Measurements from ENCODE around the gene SDR42E1.
"Not testable (repeated sequence)": the region's sequence is repeated elsewhere in the genome, so short reads cannot be mapped to it uniquely, and the experiment has no call there.

SDR42E1 gene

DNA sequence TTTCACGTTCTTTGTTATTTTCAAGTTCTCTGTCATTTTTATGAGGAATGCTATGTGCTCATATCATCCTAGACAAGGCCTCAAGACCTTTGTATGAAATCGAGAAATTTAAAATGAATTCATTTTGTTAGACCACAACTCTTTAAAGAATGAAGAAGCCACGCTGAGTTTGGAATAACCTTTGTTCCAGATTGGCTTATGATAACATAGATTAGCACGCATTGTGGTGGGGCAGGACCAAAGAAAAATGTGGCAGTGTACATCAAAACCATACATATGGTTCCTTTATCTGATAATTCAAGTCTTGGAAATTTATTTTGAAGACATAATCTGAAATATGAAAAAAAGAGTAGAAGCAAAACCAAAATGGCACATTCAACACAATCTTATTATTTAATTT, 26.0 kb upstream of the SDR42E1 start:
- no peak for DNase-seq (ENCODE audit: low spot score)

DNA sequence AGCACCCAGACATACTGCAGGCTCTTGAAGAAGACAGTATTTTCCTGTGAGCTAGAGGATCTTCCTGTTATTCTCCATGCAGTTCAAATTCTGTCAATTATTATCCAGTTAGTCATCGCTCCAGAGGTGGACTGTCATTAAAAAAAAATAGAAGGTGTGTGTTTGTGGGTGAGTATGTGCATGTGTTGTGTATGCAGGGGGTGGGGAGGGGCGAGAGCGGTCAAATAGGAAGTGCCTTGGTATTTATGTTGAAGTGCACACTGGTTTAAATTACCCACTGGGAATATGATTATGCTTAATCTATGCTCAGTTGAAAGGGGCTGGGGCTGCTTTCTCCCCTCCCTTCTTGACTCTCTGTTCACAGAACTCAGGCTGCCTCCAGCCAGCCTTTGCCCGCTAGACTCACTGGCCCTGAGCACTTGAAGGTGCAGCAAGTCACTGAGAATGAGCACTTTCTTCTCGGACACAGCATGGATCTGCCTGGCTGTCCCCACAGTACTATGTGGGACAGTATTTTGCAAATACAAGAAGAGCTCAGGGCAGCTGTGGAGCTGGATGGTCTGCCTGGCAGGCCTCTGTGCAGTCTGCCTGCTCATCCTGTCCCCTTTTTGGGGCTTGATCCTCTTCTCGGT, 23.8 kb upstream of the SDR42E1 start, which contains the start of gene HSD17B2:
TSS of gene HSD17B2 (plus strand) at position 273 of the 632 bp plus-strand sequence. CDS start at position 445, 172 bp downstream.
- DNase-seq (ENCODE audit: low spot score), result no peak

DNA sequence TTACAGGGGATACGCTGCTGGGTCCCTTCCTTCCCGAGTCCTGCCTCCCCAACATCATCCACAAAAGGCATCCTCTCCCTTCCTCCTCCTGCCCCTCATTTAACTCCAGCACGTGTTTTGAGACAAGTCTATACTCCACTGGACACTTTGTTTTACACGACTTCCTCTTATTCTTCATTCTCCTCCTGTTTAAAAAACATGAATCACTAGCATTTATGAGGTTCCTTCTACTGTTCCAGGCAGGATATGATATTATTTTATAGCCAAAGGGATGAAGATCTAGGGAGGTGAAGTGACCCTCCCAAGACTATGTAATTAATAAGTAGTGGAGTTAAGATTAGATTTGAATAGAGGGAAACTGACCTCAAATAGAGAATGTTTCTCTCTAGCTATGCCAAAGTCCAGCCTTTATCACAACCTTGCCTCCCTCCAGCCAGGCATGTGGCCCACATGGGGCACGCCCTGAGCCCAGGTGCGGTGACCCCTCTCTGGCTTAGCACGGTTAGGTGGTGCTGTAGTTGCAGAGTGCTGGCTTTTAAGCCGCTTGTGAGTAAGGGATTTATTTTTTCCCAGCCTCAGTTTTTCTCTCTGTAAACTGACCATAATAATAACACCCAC, 22.5 kb upstream of the SDR42E1 start:
- no peak for DNase-seq (ENCODE audit: low spot score)

DNA sequence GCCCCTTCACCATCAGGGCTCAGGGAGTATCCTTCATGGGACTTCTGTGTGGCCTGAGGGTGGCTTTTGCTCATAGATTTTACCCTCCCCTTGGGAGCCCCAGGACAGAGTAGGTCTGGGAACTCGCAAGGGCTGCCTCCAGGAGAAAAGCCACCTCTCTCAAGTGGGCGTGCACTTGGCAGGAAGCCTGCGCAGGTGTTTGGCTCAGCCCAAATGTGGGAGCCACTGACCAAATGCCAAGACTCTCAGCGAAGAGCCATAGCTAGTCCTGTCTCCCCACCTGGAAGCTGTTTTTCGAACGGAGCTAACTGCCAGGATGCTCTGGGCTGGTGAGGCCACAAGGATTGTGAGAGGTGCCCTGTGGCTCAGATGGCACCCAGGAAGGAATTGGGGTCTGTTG, 21.7 kb upstream of the SDR42E1 start:
- DNase-seq (ENCODE audit: low spot score), result no peak

DNA sequence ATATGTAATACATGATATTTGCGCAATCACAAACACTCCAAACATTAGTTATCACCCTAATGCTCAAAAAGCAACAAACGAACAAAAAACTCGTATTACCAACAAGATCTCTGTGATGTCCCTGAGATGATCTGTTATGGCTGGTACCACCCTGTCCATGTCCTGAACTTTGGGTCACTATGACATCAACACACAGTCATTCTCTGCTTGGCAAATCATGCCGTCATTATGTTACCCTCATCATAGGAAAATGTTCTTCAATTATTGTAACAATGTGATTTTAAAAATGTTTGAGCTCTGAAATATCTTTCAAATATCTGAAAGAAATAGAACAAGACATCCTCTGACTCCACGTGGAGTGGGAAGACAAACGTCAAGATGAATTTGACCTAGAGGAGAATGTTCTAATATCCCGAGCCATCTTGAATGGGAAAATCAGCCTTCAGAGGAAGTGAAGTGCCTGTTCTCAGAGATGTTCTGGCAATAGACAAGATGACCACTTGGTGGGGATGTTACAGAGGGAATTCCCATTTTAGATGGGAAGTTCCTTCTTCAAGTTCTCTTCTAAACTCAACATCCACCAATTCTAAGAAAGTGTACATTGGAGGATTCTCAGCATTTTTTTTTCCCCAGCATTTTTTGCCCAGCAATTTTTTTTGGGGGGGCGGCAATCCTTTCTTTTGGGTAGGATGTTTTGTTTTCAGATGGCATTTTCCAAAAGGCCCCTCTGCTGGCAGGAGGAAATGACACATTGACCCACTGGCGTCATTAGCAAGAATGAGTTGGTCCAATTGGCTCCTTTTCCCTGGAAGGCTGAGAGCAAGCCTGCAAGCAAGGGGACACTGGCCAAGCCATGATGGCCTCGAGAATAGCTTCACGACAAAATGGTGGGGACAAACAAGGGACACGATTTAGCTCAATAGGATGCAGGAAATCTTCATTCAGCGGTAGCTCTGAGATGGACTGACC, 20.1 kb upstream of the SDR42E1 start:
- no peak for DNase-seq (ENCODE audit: low spot score)

DNA sequence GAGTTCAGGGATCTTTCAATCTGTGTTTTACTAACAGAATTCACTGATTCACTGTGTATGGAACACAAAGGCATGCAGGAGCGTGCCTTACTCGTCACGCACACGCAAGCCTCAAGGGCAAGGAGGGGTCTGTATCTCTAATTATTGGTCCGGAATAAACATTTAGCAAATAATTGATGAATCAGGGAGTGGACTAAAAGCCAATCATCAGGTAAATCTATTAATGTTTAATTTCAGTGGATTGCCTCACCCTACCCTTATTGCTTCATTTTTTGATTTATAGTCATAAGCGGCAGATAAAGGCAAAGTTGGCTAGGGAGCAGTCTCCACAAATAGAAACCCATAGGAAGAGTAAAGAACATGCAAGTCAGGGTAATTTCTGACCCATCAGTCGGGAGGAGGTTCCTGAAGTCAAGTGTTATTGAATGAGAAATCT, 16.4 kb upstream of the SDR42E1 start:
- no peak for DNase-seq (ENCODE audit: low spot score)

DNA sequence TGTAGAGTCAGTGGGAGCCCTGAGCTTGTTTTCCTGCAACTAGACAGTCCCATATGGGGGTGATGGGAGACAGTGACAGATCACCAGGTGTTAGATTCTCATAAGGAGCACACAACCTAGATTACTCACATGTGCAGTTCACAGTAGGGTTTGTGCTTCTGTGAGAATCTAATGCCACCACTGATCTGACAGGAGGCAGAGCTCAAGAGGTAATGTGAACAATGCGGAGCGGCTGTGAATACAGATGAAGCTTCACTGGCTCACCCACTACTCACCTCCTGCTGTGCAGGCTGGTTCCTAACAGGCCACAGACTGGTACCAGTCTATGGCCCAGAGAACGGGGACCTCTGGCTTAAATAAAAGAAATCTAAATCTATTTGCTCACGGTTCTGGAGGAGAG, 13.6 kb upstream of the SDR42E1 start:
- DNase-seq (ENCODE audit: low spot score), result no peak

DNA sequence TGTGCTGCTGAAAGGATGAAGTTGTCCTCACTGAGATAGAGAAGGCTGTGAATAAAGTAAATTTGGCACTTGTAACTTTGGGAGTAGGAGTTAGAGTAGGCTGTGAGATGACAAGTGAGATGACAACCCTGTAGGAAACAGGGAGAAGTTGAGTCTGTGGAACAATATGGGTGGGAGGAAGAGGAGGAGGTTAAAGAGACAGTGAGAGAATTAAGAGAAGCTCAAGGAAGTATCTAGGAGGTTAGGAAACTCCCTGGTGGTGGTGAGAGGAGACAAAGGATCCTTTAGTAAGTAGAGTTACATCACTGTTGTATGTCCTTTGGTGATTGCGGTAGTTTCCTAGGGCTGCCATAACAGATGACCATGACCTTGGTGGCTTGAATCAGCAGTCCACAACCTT, 13.0 kb upstream of the SDR42E1 start:
- no peak for DNase-seq (ENCODE audit: low spot score)

DNA sequence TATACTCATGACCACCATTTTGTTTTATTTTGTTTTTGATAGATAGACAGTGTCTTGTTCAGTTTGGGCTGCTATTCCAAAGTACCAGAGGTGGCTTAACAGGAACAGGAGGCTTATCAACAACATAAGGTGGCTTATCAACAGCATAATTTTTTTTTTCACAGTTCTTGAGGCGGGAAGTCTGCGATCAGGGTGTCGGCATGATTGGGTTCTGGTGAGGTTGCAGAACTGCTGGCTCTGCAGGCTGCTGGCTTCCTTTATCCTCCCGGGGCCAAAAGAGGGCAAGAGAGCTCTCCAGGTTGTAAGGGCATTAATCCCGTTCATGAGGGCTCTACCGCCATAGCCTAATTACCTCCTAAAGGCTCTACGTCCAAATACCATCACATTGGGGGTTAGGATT, 11.9 kb upstream of the SDR42E1 start:
- DNase-seq (ENCODE audit: low spot score), result no peak

DNA sequence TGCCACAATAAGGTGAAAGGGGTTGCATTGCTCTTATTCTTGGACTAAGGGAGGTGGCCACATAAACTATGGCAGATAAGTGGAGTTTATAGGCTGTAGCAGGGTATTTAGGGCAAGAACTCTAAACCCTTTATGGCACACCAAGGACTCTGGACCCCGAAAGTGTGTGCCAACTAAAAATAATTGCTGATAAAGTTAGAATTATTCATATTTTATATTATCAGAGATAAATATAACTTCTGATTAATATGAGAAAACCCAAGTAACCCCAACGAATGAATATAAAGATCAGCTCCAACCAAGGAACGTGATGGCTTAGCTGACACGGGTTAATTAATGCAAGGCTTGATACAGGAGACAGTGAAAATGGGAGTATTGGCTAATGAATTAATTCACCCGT, 8.8 kb upstream of the SDR42E1 start:
- DNase-seq (ENCODE audit: low spot score), result no peak

DNA sequence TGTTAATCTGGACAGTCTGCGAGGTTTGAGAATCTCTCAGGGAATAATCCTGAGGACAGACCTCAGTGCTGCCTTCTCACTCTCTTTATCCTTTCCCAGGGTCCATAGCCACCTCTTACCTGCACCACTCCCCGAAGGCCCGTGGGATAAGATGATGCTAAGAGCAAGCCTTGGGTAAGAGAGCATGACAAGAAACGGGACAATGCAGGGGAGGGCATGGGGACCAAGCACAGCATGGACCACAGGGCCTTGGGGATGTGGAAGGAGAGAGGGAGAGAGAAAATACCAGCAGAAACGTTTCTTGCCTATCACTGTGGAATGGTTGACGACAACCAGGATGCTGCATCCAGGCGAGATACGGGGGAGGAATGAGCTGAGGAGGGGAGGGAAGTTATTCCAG, 8.3 kb upstream of the SDR42E1 start:
- no peak for DNase-seq (ENCODE audit: low spot score)

DNA sequence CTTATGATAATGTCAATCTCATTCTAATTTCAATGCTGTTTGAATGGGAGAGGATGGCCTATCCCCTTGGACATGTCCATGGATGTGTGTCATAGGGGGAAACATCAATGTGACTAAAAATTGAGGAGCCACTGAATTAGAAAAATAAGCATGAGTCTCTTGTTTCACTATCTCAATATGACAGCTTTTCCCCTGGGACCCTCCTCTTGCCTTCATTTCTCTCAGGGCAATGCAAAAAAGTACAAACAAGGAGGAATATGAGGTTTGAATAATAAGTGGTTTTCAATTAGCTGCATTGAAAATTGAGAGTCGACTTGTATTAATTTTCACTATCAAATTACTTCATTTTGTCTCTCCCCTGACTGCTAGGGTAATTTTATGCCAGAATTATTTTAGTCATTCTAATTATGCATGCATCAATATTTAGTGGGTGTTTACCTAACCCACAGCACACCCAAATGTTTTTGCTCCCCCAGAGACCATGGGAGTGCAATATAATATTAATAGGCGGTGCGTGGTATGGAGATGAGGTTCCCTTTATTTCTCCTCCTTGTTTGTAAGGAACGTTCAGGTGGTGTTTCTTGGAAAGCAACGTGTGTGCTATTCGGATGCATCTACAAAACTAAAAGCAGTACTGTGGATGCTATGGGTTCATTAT, 6.8 kb upstream of the SDR42E1 start:
- DNase-seq (ENCODE audit: low spot score), result no peak

DNA sequence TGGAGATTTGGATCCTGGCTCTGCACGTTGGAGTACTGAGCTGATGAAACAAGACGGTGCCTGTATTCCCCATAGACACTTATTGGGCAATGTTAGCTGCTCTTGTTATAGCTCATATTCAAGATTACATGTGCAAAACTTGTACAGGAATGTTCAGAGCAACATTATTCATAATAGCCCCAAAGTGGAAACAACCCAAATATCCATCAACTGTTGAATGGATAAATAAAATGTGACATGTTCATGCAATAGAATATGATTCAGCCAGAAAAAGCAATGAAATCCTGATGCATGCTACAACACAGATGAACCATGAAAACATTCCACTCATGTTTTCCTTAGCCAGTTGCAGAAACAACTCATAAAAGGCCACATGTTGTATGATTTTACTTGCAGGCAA, 5.7 kb upstream of the SDR42E1 start:
- no peak for DNase-seq (ENCODE audit: low spot score)

DNA sequence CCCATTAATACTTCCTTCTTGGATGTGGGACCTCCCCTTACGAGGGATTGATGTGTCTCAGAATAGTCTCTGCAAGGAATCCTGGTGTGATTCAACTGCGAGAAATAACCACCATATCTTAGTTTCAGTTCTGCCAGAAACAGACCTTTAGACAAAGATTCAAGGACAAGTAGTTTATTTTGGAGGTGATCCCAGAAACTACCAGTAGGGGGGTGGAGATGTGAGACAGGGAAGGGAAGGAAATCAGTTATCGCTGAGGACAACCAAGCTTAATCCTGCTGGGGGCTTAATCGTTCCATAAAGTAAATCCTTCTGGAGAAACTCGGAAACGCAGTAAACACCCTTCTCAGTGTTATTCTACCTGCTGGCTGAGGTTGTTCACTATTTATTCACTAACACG, 5.0 kb upstream of the SDR42E1 start:
- no peak for DNase-seq (ENCODE audit: low spot score)

DNA sequence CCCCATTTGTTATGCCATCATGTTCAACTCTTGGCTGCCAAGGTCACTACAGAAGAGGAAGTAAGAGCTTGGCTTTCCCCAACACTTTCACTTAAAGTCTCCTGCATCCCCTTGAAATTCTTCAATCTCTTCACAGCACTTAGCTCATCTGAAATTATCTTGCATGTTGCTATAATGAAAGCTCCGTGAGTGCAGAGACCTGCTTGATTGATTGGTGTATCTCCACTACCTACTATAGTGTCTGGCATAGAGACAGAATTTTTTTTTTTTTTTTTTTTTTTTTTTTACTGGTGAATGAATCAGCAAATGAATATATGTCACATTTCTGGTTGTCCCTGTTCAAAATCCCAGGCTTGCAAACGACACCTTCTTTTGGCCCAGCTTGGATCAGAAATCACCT, 1.9 kb upstream of the SDR42E1 start:
- DNase-seq (ENCODE audit: low spot score), result no peak

DNA sequence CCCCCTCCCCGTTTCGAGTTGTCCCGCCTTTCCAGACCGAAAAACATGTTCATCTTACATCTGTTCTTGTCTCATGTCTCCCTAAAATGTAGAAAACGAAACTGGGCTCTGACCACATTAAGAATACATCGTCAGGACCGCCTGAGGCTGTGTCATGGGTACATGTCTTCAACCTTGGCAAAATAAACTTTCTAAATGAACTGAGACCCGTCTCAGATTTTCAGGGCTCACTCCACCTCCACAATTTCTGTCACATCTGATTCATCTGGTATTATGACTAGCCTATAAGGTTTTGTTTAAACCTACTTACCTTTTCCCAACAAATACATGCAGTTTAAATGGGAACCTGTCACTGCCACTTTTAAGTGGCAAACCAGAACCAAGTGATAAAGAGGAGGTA, 621 bp downstream of the SDR42E1 start:
- no peak for DNase-seq (ENCODE audit: low spot score)

DNA sequence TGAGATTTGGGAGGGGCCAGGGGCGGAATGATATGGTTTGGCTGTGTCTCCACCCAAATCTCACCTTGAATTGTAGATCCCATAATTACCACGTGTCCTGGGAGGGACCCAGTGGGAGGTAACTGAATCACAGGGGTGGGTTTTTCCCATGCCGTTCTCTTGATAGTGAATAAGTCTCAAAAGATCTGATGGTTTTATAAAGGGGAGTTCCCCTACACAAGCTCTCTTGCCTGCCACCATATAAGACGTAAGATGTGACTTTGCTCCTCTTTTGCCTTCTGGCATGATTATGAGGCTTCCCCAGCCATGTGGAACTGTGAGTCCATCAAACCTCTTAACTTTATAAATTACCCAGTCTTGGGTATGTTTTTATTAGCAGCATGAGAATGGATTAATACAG, 1.5 kb downstream of the SDR42E1 start:
- DNase-seq (ENCODE audit: low spot score), result not testable (repeated sequence)

DNA sequence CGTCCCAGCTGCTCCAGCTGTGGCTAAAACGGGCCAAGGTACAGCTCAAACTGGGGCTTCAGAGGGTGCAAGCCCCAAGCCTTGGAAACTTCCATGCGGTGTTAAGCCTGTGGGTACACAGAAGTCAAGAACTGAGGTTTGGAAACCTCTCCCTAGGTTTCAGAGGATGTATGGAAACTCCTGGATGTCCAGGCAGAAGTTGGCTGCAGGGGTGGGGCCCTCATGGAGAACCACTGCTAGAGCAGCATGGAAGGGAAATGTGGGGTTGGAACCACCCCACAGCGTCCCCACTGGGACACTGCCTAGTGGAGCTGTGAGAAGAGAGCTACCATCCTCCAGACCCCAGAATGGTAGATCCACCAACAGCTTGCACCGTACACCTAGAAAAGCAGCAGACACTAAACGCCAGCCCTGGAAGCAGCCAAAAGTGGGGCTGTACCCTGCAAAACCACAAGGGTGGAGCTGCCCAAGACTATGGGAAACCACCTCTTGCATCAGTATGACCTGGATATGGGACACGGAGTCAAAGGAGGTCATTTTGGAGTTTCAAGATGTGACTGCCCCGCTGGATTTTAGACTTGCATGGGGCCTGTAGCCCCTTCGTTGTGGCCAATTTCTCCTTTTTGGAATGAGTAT, 2.2 kb downstream of the SDR42E1 start:
- no peak for DNase-seq (ENCODE audit: low spot score)

DNA sequence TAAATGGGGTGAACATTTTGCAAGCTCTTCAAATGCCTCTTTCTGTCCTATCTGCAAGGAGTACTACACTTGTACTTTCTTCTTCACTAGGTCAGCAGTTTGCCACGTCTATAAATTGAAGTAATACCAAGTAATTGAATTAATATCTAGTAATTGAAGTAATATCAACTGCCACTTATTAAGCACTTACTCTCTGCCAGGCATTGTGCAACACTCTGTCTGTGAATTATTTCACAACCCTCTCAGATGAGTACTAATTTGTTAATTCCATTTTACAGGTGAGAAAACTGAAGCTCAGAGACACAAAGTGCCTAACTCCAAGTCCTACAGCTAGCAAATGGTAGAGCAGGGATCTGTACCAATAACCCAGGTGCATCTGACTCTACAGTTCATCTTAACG, 4.1 kb downstream of the SDR42E1 start:
- DNase-seq (ENCODE audit: low spot score), result no peak

DNA sequence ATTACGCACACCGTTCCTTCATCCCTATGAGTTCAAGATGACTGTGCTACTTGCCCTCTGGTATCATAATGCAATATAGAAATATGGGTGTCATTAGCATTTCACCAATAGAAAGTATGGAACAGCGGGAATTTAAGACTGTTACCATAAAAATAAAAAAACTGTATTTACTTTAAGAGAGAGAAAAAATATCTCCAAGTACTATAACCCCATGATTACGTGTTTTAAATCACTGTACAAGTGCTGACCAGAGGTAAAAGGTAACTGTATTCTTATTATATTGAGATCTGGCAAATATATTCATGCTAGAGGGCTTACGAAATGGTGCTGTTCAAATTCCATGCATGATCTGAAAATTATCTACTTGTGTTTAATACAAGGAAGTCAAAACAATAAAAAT, 5.2 kb downstream of the SDR42E1 start:
- DNase-seq (ENCODE audit: low spot score), result no peak

DNA sequence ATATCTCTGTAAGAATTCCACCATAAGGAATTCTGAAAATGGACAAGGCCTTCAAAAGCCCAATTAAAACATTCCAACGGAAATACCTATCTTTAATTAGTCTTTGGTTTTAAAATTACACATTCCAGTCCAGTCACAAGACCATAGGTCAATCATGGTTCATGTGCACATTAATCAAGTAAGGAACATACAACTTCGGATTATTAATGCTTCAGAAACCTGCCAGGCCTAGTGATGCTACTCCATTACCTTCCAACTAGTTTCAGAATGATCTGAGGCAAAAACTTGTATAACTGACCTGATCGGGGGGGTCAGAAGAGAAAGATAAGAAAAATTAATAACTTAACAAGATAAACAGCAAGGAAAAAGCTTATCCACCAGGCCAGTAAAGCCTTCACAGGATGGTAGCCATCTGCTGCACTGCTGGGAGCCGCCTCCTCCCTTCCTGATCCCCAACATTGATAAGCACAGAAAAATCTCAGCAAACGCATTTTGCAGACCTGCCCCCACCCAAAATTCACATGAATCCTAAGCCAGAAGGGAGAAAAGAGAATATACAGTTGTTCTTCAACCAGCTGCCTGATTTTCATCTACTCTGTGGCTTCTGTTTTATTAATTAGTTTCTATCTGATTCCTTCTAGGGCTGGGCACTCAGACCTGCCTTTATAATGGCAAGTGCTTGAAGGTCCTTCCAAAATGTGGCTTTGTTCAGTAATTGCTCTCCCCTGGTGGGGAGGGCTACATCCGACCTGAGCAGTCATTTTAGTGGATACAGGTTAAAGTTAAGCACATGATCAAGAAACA, 6.0 kb downstream of the SDR42E1 start:
- DNase-seq (ENCODE audit: low spot score), result no peak
